Keratinocyte (primary cell): Measurements from ENCODE around the gene RSPH1. TPM values are rescaled to one million over a fixed set of nuclear protein-coding genes. Genes with fewer than 3 reads are reported as not detected.

Experiments
- DNase-seq: peaks from one replicate; pipeline ENCODE4 v3.0.0-alpha.2; 2011; ENCODE audit warnings: low read depth, missing footprints, low spot score
- FAIRE-seq: peaks from 2 replicates; lab custom pipeline; 2011; peaks lifted over from hg19 to GRCh38; lab: Jason Lieb, UNC
- H2AFZ ChIP-seq: 2 replicates; pipeline ENCODE4 v1.6.0; 2012; ENCODE audit warnings: low read length, control low read depth, inconsistent platforms; ENCODE audit not compliant: control insufficient read depth
- H3K27ac ChIP-seq: 2 replicates; pipeline ENCODE4 v1.5.1; 2011; ENCODE audit warnings: low read length; ENCODE audit not compliant: control insufficient read depth, insufficient read depth
- H3K27me3 ChIP-seq: 3 replicates; pipeline ENCODE4 v1.6.0; 2011; ENCODE audit warnings: low read length; ENCODE audit not compliant: control insufficient read depth, insufficient read depth; ENCODE audit errors: extremely low read depth
- H3K36me3 ChIP-seq, 2 experiments: 2 replicates in 1 of 2; 3 replicates in 1 of 2; pipeline ENCODE4 v1.5.1; 2011; ENCODE audit warnings: low read length in 2 of 2, mild to moderate bottlenecking in 1 of 2; ENCODE audit not compliant: control insufficient read depth in 2 of 2, insufficient read depth in 2 of 2; ENCODE audit errors: extremely low read depth in 1 of 2
- H3K4me1 ChIP-seq: 3 replicates; pipeline ENCODE4 v1.5.1; 2011; ENCODE audit warnings: low read length; ENCODE audit not compliant: control insufficient read depth, insufficient read depth; ENCODE audit errors: extremely low read depth
- H3K4me2 ChIP-seq: 3 replicates; pipeline ENCODE4 v1.6.0; 2011; ENCODE audit warnings: low read depth, low read length; ENCODE audit not compliant: control insufficient read depth, insufficient read depth; ENCODE audit errors: extremely low read depth
- H3K4me3 ChIP-seq, 3 experiments: fragments of 200-600 bp in 1 of 3; sonication (generic) in 1 of 3; 2 replicates in 2 of 3; 3 replicates in 1 of 3; pipeline ENCODE4 v1.5.1; 2011 to 2016; ENCODE audit warnings: low read length in 3 of 3, mild to moderate bottlenecking in 3 of 3, control low read depth in 2 of 3, inconsistent platforms in 1 of 3, low read depth in 1 of 3, mixed read lengths in 1 of 3, mixed run types in 1 of 3, moderate library complexity in 1 of 3; ENCODE audit not compliant: control insufficient read depth in 2 of 3, insufficient read depth in 2 of 3; ENCODE audit errors: extremely low read depth in 1 of 3
- H3K79me2 ChIP-seq: 2 replicates; pipeline ENCODE4 v1.6.0; 2012; ENCODE audit warnings: low read length; ENCODE audit not compliant: control insufficient read depth, insufficient read depth
- H3K9ac ChIP-seq: 3 replicates; pipeline ENCODE4 v1.6.0; 2011; ENCODE audit warnings: low read length; ENCODE audit not compliant: control insufficient read depth, insufficient read depth; ENCODE audit errors: extremely low read depth
- H3K9me1 ChIP-seq: 3 replicates; pipeline ENCODE4 v1.6.0; 2011; ENCODE audit warnings: low read length; ENCODE audit not compliant: control insufficient read depth, insufficient read depth; ENCODE audit errors: extremely low read depth
- H3K9me3 ChIP-seq: 2 replicates; pipeline ENCODE4 v1.5.1; 2012; ENCODE audit warnings: low read depth, low read length; ENCODE audit not compliant: control insufficient read depth
- H4K20me1 ChIP-seq: 3 replicates; pipeline ENCODE4 v1.6.0; 2011; ENCODE audit warnings: low read length; ENCODE audit not compliant: control insufficient read depth, insufficient read depth; ENCODE audit errors: extremely low read depth
- CTCF ChIP-seq, 3 experiments: IDR thresholded peaks in 1 of 3; conservative IDR thresholded peaks in 1 of 3; optimal IDR thresholded peaks in 1 of 3; 2 replicates in 2 of 3; 3 replicates in 1 of 3; pipeline versions ENCODE3 to v1.5.1; 2011; ENCODE audit warnings: low read length in 3 of 3, mild to moderate bottlenecking in 3 of 3, moderate library complexity in 2 of 3, control low read depth in 1 of 3, inconsistent platforms in 1 of 3; ENCODE audit not compliant: insufficient read depth in 2 of 3; ENCODE audit errors: extremely low read depth in 1 of 3
- EZH2 ChIP-seq: IDR thresholded peaks from one replicate; pipeline ENCODE4 v1.6.1; 2012; ENCODE audit warnings: inconsistent platforms, mild to moderate bottlenecking, low read length, moderate library complexity
- dilution Hi-C: fragments of 300-500 bp; cut with MboI; formaldehyde crosslinking; loops from one replicate; pipeline ENCODE4 v1.7.0; 2020; ENCODE audit warnings: low sequenced_read_pairs; ENCODE audit not compliant: extremely low pct_ligation_motif_present
- polyA plus RNA-seq, 5 experiments: library from polyadenylated mRNA; depleted of rRNA in 3 of 5; stranded (reverse) in 3 of 5; stranded (forward) in 1 of 5; unstranded in 1 of 5; fragments of >200 nt; gene quantifications; 1 replicate in 1 of 5; 2 replicates in 3 of 5; 3 replicates in 1 of 5; pipeline versions ENCODE4 v1.2.1 to v1.2.3, GENCODE V29; 2011 to 2012; ENCODE audit warnings: missing spikeins in 2 of 5, low read depth in 1 of 5, low replicate concordance in 1 of 5

The RSPH1 gene
- polyA plus RNA-seq, 1 donor (not counting 4 experiments of a cell fraction or from before 2014, with no cell fraction given), result 0.50 TPM

- Histone ChIP-seq H4K20me1 (peaks cover 3% of the 10 kb centered on the region), H3K27ac (no peak overlapping the region), H3K9me3 (no peaks in the 10 kb centered on the region), H3K36me3 (peaks cover 0 to 9% of the 10 kb centered on the region in 2 experiments), H3K4me1 (no peaks in the 10 kb centered on the region), H3K4me3 (no peak overlapping the region), H3K9me1 (no peaks in the 10 kb centered on the region), H3K9ac (no peak overlapping the region), H3K79me2 (no peaks in the 10 kb centered on the region), H2AFZ (no peak overlapping the region), H3K4me2 (no peak overlapping the region), H3K27me3 (no peaks in the 10 kb centered on the region)
- DNase-seq (no peak), FAIRE-seq (no peak)
- dilution Hi-C loops, result no loop called here
- TF ChIP-seq EZH2 (no peak), CTCF (optimal IDR thresholded peaks at IDR 0.05 in 1 of 3, IDR thresholded peaks at IDR 0.05 in 1 of 3, conservative IDR thresholded peaks at IDR 0.05 in 1 of 3; ENCODE audit: extremely low read depth in 1 of 3, insufficient read depth in 2 of 3, low read length in 3 of 3) (no peak)
Measured at GRCh38 chr21:42541174-42541573, 45.1 kb upstream of the RSPH1 start.

DNA sequence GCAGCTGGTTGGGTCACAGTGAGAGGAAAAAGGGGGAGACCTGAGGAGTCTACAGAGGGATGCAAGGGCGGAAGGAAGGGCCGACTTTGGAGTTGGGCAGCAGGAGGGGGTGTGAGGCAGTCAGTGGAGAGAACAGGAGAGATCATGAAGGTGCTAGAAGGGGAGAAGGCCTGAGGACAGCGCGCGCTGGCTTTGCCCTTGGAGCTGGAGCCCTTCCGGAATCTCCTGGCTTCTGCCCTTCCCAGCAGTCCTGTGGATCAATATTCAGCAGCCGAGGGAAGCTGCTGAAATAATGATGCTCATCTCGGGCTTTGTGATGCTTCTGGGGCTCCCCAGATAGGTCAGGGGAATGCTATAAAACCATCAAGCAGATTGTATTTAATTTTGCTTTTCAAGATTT lies 44.4 kb upstream of the RSPH1 start:
- Histone ChIP-seq H3K9me1 (no peaks in the 10 kb centered on the region), H3K27ac (no peak overlapping the region), H3K27me3 (no peaks in the 10 kb centered on the region), H3K4me3 (no peak overlapping the region), H3K4me2 (no peak overlapping the region), H3K4me1 (no peaks in the 10 kb centered on the region), H3K36me3 (peaks cover 6% of the 10 kb centered on the region in 2 experiments), H4K20me1 (peaks cover 3% of the 10 kb centered on the region), H3K9me3 (no peaks in the 10 kb centered on the region), H3K9ac (no peak overlapping the region), H2AFZ (no peak overlapping the region), H3K79me2 (no peaks in the 10 kb centered on the region)
- FAIRE-seq (no peak), DNase-seq (no peak)
- dilution Hi-C loops, result no loop called here
- TF ChIP-seq CTCF (optimal IDR thresholded peaks at IDR 0.05 in 1 of 3, IDR thresholded peaks at IDR 0.05 in 1 of 3, conservative IDR thresholded peaks at IDR 0.05 in 1 of 3; ENCODE audit: extremely low read depth in 1 of 3, insufficient read depth in 2 of 3, low read length in 3 of 3) (no peak), EZH2 (no peak)
